Tibial artery (tissue), 4 donors: ENCODE results near the gene CACNA1C.

Experiments
- DNase-seq, 2 donors: peaks; one replicate each; pipeline ENCODE4 v3.0.0-alpha.2; 2019
- H3K27ac ChIP-seq, 2 donors: fragments of 200-600 bp; sonication (generic) in 1 of 2; 1 replicate in 1 of 2; 2 replicates in 1 of 2; pipeline ENCODE4 v1.5.1; 2018 to 2019; ENCODE audit warnings: mild to moderate bottlenecking in 1 of 2
- H3K27me3 ChIP-seq, 2 donors: fragments of 200-600 bp; sonication (generic) in 1 of 2; one replicate each; pipeline versions ENCODE4 v1.5.1 to v1.6.0; 2016 to 2019
- H3K36me3 ChIP-seq, 3 donors: fragments of 200-600 bp; sonication (generic) in 2 of 3; one replicate each; pipeline ENCODE4 v1.5.1; 2016 to 2019; ENCODE audit warnings: mild to moderate bottlenecking in 2 of 3
- H3K4me1 ChIP-seq, 4 donors: fragments of 200-600 bp; sonication (generic) in 2 of 4; 1 replicate in 3 of 4; 2 replicates in 1 of 4; pipeline ENCODE4 v1.5.1; 2016 to 2019
- H3K4me3 ChIP-seq, 2 donors: fragments of 200-600 bp; sonication (generic) in 1 of 2; 1 replicate in 1 of 2; 2 replicates in 1 of 2; pipeline ENCODE4 v1.5.1; 2018 to 2019; ENCODE audit warnings: mild to moderate bottlenecking in 2 of 2
- H3K9me3 ChIP-seq, 3 donors: fragments of 200-600 bp; sonication (generic) in 1 of 3; one replicate each; pipeline ENCODE4 v1.5.1; 2016 to 2019
- CTCF ChIP-seq, 2 experiments: fragments of 200-600 bp in 1 of 2; fragments of 450-650 bp in 1 of 2; IDR thresholded peaks; one replicate each; pipeline ENCODE4 v1.5.1; 2017 to 2019; ENCODE audit warnings: antibody characterized with exemption in 2 of 2, mild to moderate bottlenecking in 1 of 2, moderate library complexity in 1 of 2
- intact Hi-C: fragments of 100-400 bp; cut with DNase I; formaldehyde crosslinking; loops from one replicate; pipeline ENCODE4 v1.15.0; 2023; ENCODE audit warnings: low total_unique reads

Gene CACNA1C

GRCh38 chr12:2501464-2502191, 448.8 kb downstream of the CACNA1C start:
- H3K4me1 ChIP-seq: no peaks in the 10 kb centered on the region
- H3K27me3 ChIP-seq: no peaks in the 10 kb centered on the region
- H3K27ac ChIP-seq: no peak overlapping the region
- H3K36me3 ChIP-seq: peaks cover 11 to 56% (median 20%) of the 10 kb centered on the region in 3 donors
- H3K9me3 ChIP-seq: no peaks in the 10 kb centered on the region
- no peak for TF ChIP-seq CTCF (IDR thresholded peaks at IDR 0.05)
- intact Hi-C loops: no loop called here
- DNase-seq: peak in 1 of 2 donors; percentile 59
- H3K4me3 ChIP-seq: no peak overlapping the region

GRCh38 chr12:2503036-2503435, 450.2 kb downstream of the CACNA1C start:
- Histone ChIP-seq H3K36me3 (peaks cover 11 to 57% (median 28%) of the 10 kb centered on the region in 3 donors), H3K4me3 (no peak overlapping the region), H3K27me3 (no peaks in the 10 kb centered on the region), H3K9me3 (no peaks in the 10 kb centered on the region), H3K4me1 (no peaks in the 10 kb centered on the region), H3K27ac (no peak overlapping the region)
- peak in 1 of 2 donors; percentile 19 for DNase-seq
- TF ChIP-seq CTCF (IDR thresholded peaks at IDR 0.05): no peak
- intact Hi-C loops: no loop called here

GRCh38 chr12:2503762-2504161, 451.0 kb downstream of the CACNA1C start:
- peaks cover 11 to 54% (median 28%) of the 10 kb centered on the region in 3 donors for H3K36me3 ChIP-seq
- H3K27ac ChIP-seq: no peak overlapping the region
- no peaks in the 10 kb centered on the region for H3K27me3 ChIP-seq
- no peak overlapping the region for H3K4me3 ChIP-seq
- DNase-seq: peak in 1 of 2 donors; percentile 39
- intact Hi-C loops: no loop called here
- no peak for TF ChIP-seq CTCF (IDR thresholded peaks at IDR 0.05)
- no peaks in the 10 kb centered on the region for H3K4me1 ChIP-seq
- H3K9me3 ChIP-seq: no peaks in the 10 kb centered on the region

GRCh38 chr12:2504577-2504976, 451.8 kb downstream of the CACNA1C start:
- no peak for TF ChIP-seq CTCF (IDR thresholded peaks at IDR 0.05)
- no peak overlapping the region for H3K4me3 ChIP-seq
- H3K36me3 ChIP-seq: peaks cover 11 to 52% (median 28%) of the 10 kb centered on the region in 3 donors
- H3K27ac ChIP-seq: no peak overlapping the region
- H3K9me3 ChIP-seq: no peaks in the 10 kb centered on the region
- peak in 1 of 2 donors; percentile 46 for DNase-seq
- no peaks in the 10 kb centered on the region for H3K27me3 ChIP-seq
- intact Hi-C loops: no loop called here
- H3K4me1 ChIP-seq: no peaks in the 10 kb centered on the region

- intact Hi-C loops: no loop called here
- TF ChIP-seq CTCF (IDR thresholded peaks at IDR 0.05): no peak
Observed at GRCh38 chr12:2507814-2508213, 455.0 kb downstream of the CACNA1C start.

More at GRCh38 chr12:2507814-2508213, 455.0 kb downstream of the CACNA1C start:
- DNase-seq: no peak
- no peaks in the 10 kb centered on the region for H3K9me3 ChIP-seq
- H3K27me3 ChIP-seq: no peaks in the 10 kb centered on the region
- no peak overlapping the region for H3K4me3 ChIP-seq
- H3K4me1 ChIP-seq: no peaks in the 10 kb centered on the region
- H3K27ac ChIP-seq: no peak overlapping the region
- peaks cover 17 to 40% (median 34%) of the 10 kb centered on the region in 3 donors for H3K36me3 ChIP-seq
